K562 (cell line): Measurements from ENCODE around the gene HNF1B. TPM values are rescaled to one million over a fixed set of nuclear protein-coding genes. Genes with fewer than 3 reads are reported as not detected.
A peak's percentile ranks its signal among the peaks of the same experiment; 100 is the strongest.

Experiments
- ATAC-seq: fragments of 200-7000 bp; cut with Tn5 transposase; 3 replicates; pipeline ENCODE4 v1.9.1; 2020; ENCODE audit warnings: moderate library complexity
- BruUV-seq: library from RNA; stranded (reverse); fragments of 400-500 nt; replicated peaks from 2 replicates; lab custom pipeline; 2021; lab: Mats Ljungman, UMichigan
- CTCF ChIA-PET: fragments of 300-600 bp; formaldehyde crosslinking; extraction: SDS; loops from one replicate; lab custom pipeline; 2021; ENCODE audit warnings: low intra/inter-chr PET ratio; lab: Yijun Ruan, JAX
- POLR2A ChIA-PET: fragments of 300-600, 350-650 bp; sonication (Branson Sonifier 250); formaldehyde crosslinking; extraction: SDS; loops from one replicate; lab custom pipeline; 2021; ENCODE audit warnings: antibody characterized with exemption, inconsistent platforms; lab: Yijun Ruan, JAX
- DNase-seq, 4 experiments: peaks; one replicate each; pipeline versions ENCODE4 v3.0.0 to v3.0.0-alpha.2; 2011 to 2018; ENCODE audit warnings: low spot score in 3 of 4, mixed read lengths in 3 of 4; ENCODE audit errors: extremely low read depth in 1 of 4
- FAIRE-seq: peaks from 2 replicates; lab custom pipeline; 2011; peaks lifted over from hg19 to GRCh38; lab: Jason Lieb, UNC
- H2AFZ ChIP-seq: 2 replicates; pipeline ENCODE4 v1.6.0; 2011; ENCODE audit warnings: low read depth, low read length, control low read depth, inconsistent platforms
- H3K27ac ChIP-seq: fragments of 200-600 bp; 3 replicates; pipeline ENCODE4 v1.8.0; 2011; ENCODE audit warnings: low read depth, mild to moderate bottlenecking, control low read depth, inconsistent platforms, low read length, moderate library complexity, mixed read lengths; ENCODE audit errors: extremely low read depth
- H3K27me3 ChIP-seq, 2 experiments: fragments of 300-600 bp in 1 of 2; 2 replicates in 1 of 2; 3 replicates in 1 of 2; pipeline versions ENCODE4 v1.6.0 to v1.8.0; 2011; ENCODE audit warnings: inconsistent platforms in 2 of 2, low read length in 2 of 2, mild to moderate bottlenecking in 1 of 2, mixed read lengths in 1 of 2, moderate library complexity in 1 of 2; ENCODE audit not compliant: control insufficient read depth in 2 of 2, insufficient read depth in 2 of 2
- H3K36me3 ChIP-seq: fragments of 300-600 bp; 3 replicates; pipeline ENCODE4 v1.8.0; 2011; ENCODE audit warnings: mild to moderate bottlenecking, low read length, inconsistent platforms; ENCODE audit not compliant: control insufficient read depth, insufficient read depth
- H3K4me1 ChIP-seq, 2 experiments: fragments of 200-600 bp in 1 of 2; replicated peaks in 1 of 2; 2 replicates in 1 of 2; 3 replicates in 1 of 2; pipeline versions ENCODE4 v1.5.1 to v1.8.0; 2011; ENCODE audit warnings: inconsistent platforms in 2 of 2, low read length in 2 of 2, mild to moderate bottlenecking in 1 of 2, mixed read lengths in 1 of 2, moderate library complexity in 1 of 2; ENCODE audit not compliant: control insufficient read depth in 2 of 2, insufficient read depth in 2 of 2
- H3K4me2 ChIP-seq: 2 replicates; pipeline ENCODE4 v1.6.1; 2011; ENCODE audit warnings: low read length, control low read depth, inconsistent platforms, mixed read lengths; ENCODE audit not compliant: insufficient read depth
- H3K4me3 ChIP-seq: fragments of 200-600 bp; sonication (generic), shearing (Covaris generic); 2 replicates; pipeline ENCODE4 v1.5.1; 2016; ENCODE audit warnings: control low read depth, inconsistent platforms
- H3K79me2 ChIP-seq: fragments of 200-600 bp; 3 replicates; pipeline ENCODE4 v1.8.0; 2011; ENCODE audit warnings: low read length, inconsistent platforms; ENCODE audit not compliant: control insufficient read depth, insufficient read depth
- H3K9ac ChIP-seq, 2 experiments: 2 replicates each; pipeline versions ENCODE4 v1.6.0 to v1.6.1; 2011; ENCODE audit warnings: low read depth in 2 of 2, low read length in 2 of 2, control low read depth in 1 of 2, inconsistent platforms in 1 of 2, mild to moderate bottlenecking in 1 of 2, mixed read lengths in 1 of 2; ENCODE audit not compliant: insufficient read depth in 1 of 2
- H3K9me1 ChIP-seq: one replicate; pipeline ENCODE4 v1.6.0; 2011; ENCODE audit warnings: inconsistent platforms, mild to moderate bottlenecking, low read length, moderate library complexity; ENCODE audit not compliant: control insufficient read depth, insufficient read depth
- H3K9me3 ChIP-seq: replicated peaks from 2 replicates; pipeline ENCODE4 v1.5.1; 2011; ENCODE audit warnings: low read depth, low read length, inconsistent platforms; ENCODE audit not compliant: control insufficient read depth, insufficient read depth
- H4K20me1 ChIP-seq: replicated peaks from 2 replicates; pipeline ENCODE4 v1.6.1; 2011; ENCODE audit warnings: low read length, inconsistent platforms, mixed read lengths; ENCODE audit not compliant: control insufficient read depth, insufficient read depth
- MAFK ChIP-seq: IDR thresholded peaks from 2 replicates; pipeline ENCODE4 v1.6.1; 2011; ENCODE audit warnings: low read length, improper control_type of control experiment
- SMARCA4 ChIP-seq: fragments of 450-650 bp; IDR thresholded peaks from 2 replicates; pipeline ENCODE4 v1.6.1; 2016
- SMARCE1 ChIP-seq: fragments of 450-650 bp; IDR thresholded peaks from 2 replicates; pipeline ENCODE4 v1.7.1; 2016; ENCODE audit warnings: mild to moderate bottlenecking
- ZNF444 ChIP-seq: fragments of 250-450 bp; sonication (Bioruptor Pico); IDR thresholded peaks from 2 replicates; pipeline ENCODE4 v1.4.0; 2020; ENCODE audit warnings: mild to moderate bottlenecking, moderate library complexity
- WGBS: fragments of 100-300 bp; shearing (Covaris generic); methylation state at CpG from one replicate; pipeline ENCODE4 v1.1.6; 2016; ENCODE audit warnings: low coverage, mixed read lengths; ENCODE audit not compliant: insufficient coverage; ENCODE audit errors: missing lambda C conversion rate; 5-methylcytosine and 5-hydroxymethylcytosine counted together
- in situ Hi-C: fragments of 300-500 bp; cut with MboI; formaldehyde crosslinking; loops from 4 replicates; pipeline ENCODE4 v1.15.0; 2018; ENCODE audit warnings: inconsistent platforms, mixed read lengths
- intact Hi-C: fragments of 100-400 bp; cut with micrococcal nuclease; formaldehyde crosslinking; loops from 2 replicates; pipeline ENCODE4 v1.14.2; 2022
- polyA plus RNA-seq, 8 experiments: library from polyadenylated mRNA; depleted of rRNA in 4 of 8; stranded (reverse) in 5 of 8; unstranded in 3 of 8; fragments of >200 nt; fragmentation: Nextera tagmentation in 2 of 8; fragmentation: Illumina TruSeq in 1 of 8; extraction: Ambion mirVana in 2 of 8; extraction: Trizol in 1 of 8; gene quantifications; 2 replicates each; pipeline versions ENCODE4 v1.2.1 to v1.2.3, GENCODE V29; 2011 to 2014; ENCODE audit warnings: inconsistent platforms in 1 of 8, missing spikeins in 1 of 8
- total RNA-seq, 7 experiments: library from RNA; depleted of rRNA in 6 of 7; stranded (reverse); fragments of >200 nt in 6 of 7; fragmentation: Illumina TruSeq in 2 of 7; extraction: Trizol in 2 of 7; gene quantifications; 2 replicates each; pipeline versions ENCODE4 v1.2.1 to v1.2.3, GENCODE V29; 2011 to 2021; ENCODE audit warnings: low replicate concordance in 1 of 7

Gene HNF1B
- total and polyA plus RNA-seq, 9 of the 15 experiments (the other 6 are each of a cell fraction or from before 2014, with no cell fraction given) = not detected

DNA sequence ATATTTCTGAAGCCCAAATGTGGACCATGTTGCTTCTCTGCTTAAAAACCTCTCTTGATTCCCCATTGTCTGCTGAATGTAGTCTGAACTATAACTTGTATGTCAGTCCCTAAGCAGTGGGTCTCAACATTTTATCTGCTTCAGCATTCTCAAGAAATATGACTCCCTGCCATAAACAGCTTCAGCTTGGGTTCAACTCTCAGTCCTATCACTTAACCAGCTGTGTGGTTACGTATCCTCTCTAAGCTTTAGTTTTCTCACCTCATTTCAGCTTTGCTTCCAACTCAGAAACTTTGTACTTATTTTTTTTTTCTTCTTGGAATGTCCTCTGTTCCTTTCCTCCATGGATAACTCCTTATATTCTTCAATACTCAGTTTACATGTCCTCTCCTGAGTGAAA lies 97.0 kb downstream of the HNF1B start:
- intact Hi-C loops = no loop called here
- WGBS = 0% methylated on average over 1 of the region's 1 CpG
- Histone ChIP-seq H3K4me2 (no peak overlapping the region), H2AFZ (no peak overlapping the region), H3K9ac (no peak overlapping the region), H3K36me3 (no peaks in the 10 kb centered on the region), H3K27ac (no peak overlapping the region), H4K20me1 (no peaks in the 10 kb centered on the region), H3K9me3 (no peaks in the 10 kb centered on the region), H3K27me3 (peaks cover 0 to 9% of the 10 kb centered on the region in 2 experiments; a peak in 4 of 5 replicates), H3K4me3 (no peak overlapping the region), H3K4me1 (peaks cover 2 to 3% of the 10 kb centered on the region in 2 experiments; a peak in 1 of 5 replicates), H3K9me1 (no peaks in the 10 kb centered on the region), H3K79me2 (peaks cover 5% of the 10 kb centered on the region)
- POLR2A ChIA-PET = no interaction called here
- FAIRE-seq (no peak), DNase-seq (no peak), ATAC-seq (no peak)
- no TSS peak for BruUV-seq
- no peak for TF ChIP-seq MAFK
- in situ Hi-C loops = no loop called here
- CTCF ChIA-PET = no interaction called here

DNA sequence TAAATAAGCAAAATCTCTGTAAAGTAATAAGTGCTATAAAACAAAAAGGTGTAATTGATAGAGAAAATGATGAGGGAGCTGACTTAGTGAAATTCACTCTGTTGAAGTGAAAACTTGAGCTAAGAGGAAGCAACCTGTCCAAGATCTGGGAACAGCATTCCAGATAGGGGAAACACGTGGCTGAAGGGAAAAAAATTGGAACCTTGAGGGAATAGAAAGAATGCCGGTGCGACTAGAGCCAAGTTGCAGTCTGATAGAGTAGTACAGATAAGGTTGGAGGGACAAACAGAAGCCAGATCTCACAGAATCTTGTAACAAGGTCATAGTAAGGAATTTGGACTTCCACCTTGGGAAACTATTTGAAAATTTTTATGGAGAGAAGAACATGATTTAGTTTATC lies 101.0 kb downstream of the HNF1B start:
- peaks cover 7 to 12% of the 10 kb centered on the region in 2 experiments; a peak in 4 of 5 replicates for H3K4me1 ChIP-seq
- DNase-seq = peak in 1 of 4 experiments; percentile 19
- H2AFZ ChIP-seq = peak overlapping the region; percentile 88
- H4K20me1 ChIP-seq = no peaks in the 10 kb centered on the region; the same call in 1 of the 2 replicates
- 4% methylated on average over 3 of the region's 3 CpGs for WGBS
- no peak overlapping the region for H3K27ac ChIP-seq
- peaks cover 18% of the 10 kb centered on the region; the same call in 2 of the 3 replicates for H3K36me3 ChIP-seq
- H3K9ac ChIP-seq = peak overlapping the region; percentile 58 to 90; a peak in 3 of 4 replicates
- TSS peak; percentile 84 for BruUV-seq
- ChIA-PET CTCF (no interaction called here), POLR2A (interaction anchor here (1.1 to 2.0 kb wide), 2 partner anchors 11 to 18 kb away, joined by 3 to 7 read pairs; no protein-coding TSS in a partner anchor)
- no peaks in the 10 kb centered on the region for H3K9me3 ChIP-seq
- peaks cover 42% of the 10 kb centered on the region for H3K79me2 ChIP-seq
- H3K4me2 ChIP-seq = peak overlapping the region; percentile 84
- FAIRE-seq = no peak
- in situ Hi-C loops (no loop called here), intact Hi-C loops (no loop called here)
- H3K9me1 ChIP-seq = no peaks in the 10 kb centered on the region
- ATAC-seq = no peak
- peak overlapping the region; percentile 63 for H3K4me3 ChIP-seq
- no peaks in the 10 kb centered on the region; a peak in 2 of 5 replicates for H3K27me3 ChIP-seq
- 0 out of 2 replicates have a peak, but pooled peaks have one; percentile 17 for TF ChIP-seq SMARCA4
- TF ChIP-seq ZNF444 (CRISPR knock-in tag) = no peak
- TF ChIP-seq SMARCE1 = 0 out of 2 replicates have a peak, but pooled peaks have one; percentile 7
